DMS53 (cell line): ENCODE data around the gene CISD3.

Source experiments
- DNase-seq: peaks from one replicate; lab custom pipeline; 2025; lab: John Stamatoyannopoulos, UW

The CISD3 gene

DNA sequence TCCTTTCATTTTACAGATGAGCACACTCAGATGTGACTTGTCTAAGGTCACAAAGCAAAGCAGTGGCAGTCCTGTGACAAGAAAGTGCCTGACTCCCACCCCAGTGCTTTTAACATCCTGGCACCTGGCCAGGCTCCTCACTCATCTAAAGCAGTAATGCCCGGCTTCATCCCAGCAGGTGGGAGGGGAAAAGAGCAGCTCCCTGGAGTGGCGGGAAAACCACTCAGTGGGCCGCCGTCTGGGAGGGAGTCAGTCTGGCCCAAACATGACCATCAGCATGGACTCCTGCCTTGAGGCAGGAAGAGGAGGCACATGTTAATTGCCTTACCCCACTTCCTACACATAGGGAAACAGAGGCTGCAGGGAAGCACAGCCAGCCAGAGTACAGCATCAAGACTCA lies 15.4 kb downstream of the CISD3 start:
- DNase-seq: peak; percentile 58

GRCh38 chr17:38746004-38746848 lies 16.1 kb downstream of the CISD3 start:
- DNase-seq: peak; percentile 29

DNA sequence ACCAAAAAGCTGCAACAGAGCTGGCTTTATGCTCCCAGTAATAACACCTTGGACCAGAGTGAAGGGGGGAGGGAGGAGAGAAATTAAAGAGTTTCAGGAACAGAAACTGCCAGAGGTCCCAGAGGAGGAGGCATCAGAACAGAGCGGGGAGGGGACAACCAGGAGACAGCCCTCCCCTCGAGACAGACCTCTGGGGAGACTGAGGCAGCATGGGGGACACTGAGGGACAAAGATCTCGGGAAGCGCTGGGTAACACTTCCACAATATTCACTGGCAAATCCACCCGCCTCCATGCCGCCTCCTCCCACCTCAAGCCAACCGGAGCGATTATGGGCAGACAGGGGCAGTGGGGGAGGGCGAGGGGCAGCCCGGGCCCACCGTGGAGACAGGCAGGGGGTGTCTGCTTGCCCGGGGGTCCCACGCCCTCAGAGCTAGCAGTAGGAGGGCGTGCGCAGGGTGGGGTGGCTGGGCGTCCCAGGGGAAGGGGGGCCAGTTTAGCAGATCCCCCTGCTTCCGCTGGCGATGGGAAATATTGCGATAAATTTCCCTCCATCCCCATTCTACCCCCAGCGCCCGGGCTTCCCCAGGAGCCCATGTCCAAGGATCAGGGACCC lies 16.8 kb downstream of the CISD3 start:
- DNase-seq: peak; percentile 47

DNA sequence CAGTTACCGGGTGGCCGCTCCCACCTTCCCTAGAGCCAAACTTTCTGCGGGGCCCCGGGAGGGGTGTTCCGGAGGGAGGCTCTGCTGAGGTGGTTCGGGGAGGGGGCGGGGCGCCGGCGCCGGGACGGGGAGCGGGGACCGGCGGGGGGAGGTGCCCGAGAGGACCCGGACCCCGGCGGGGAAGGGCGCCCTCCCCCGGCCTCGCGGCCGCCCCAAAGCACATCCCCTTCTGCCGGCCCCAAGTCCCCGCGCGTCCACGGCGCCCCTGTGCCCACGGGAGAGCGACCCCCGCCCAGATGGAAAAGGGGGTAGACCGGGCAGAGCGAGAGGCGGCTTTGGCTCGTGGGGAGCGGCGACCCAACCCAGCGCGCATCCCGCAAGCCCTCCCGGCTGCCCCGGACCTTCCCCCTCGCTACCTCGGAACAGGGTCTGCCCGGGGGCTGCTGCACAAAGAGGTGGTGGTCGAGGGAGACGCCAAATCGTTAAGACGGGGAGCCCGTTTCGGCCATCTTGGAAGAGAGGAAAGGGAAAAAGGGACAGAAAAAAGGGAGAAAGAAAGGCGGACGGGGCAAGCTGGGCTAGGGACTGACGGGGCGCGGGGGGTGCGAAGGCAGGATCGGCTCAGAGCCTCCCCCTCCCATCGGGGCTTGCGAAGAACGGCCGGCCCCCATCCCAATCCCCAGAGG lies 17.5 kb downstream of the CISD3 start:
- DNase-seq: peak; percentile 54

DNA sequence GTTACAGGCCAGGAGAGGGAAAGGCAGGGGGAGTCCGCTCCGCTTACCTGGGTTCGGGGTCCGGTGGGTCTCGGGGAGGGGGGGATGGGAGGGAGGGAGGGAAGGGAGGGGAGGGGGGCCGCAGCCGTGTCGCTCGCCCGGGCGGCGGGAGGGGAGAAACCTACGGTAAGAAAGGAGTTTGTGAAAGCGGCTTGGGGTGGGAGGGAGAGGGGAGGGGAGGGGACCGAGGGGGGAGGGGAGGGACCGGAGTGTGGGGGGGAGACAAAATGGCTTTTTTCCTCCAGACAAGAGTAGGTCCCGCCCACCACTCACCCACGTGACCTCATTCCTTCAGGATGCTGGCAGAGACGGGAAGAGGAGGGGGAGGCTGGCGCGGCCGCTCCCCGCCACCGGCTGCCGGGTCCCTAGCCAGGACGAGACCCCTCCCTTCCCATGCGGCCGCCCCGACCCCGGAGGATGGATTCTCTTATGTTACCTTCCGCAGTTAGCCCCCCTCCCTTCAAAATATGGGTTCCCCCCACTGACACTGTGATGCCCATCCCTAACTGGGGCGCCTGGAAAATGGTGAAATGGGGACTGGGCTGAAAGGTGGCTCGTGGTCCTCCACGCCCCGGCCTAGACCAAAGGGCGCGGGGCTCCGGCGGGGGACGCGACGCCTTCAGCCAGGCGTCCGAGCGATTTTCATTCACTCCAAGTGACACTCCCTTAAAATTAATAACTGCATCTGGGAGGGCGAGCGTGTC lies 18.2 kb downstream of the CISD3 start, which contains the start of gene PCGF2:
TSS of gene PCGF2 (minus strand) at position 188 of the 743 bp plus-strand sequence. CDS start 7,934 bp downstream, outside the sequence.
- DNase-seq: peak; percentile 89

- DNase-seq: no peak
Measured at GRCh38 chr17:38748892-38749222, 18.7 kb downstream of the CISD3 start.

DNA sequence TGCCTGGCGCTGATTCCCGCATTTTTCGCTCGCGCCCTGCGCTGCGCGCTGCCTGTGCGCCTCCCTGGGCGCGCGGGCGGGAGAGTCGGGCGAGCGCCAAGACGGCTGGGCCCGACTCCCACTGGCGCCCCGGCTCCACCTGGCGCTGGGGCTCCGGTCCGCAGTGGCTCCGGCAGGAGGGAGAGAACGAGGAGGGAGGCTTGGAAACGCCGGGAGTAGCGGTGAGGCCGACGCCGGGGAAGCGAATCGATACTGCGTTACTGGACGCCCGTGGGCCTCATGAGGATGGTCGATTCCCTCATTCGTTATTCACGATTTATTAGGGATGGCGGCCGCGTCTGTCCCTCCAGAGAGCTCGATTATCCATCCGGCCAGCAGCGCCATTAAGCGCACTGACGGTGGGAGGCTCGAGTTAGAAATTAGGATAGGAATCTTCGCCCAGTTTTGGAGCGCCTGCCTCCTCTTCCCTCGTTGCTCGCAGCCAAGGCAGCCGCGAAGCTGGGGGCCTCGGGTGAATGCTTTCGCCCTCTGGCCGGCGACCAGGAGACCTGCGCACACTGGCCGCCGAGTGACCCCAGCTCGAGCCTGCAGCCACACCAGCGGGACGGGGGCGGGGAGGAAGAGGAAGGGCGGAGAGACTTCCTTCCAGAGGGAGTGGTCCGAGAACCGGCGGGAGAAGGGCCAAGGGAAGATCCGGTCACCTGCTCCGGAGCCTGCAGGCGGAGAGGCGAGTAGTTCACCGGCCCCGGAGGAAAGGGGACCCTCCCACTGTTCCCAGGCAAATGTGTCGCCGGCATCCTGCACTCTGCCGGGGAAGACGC lies 19.3 kb downstream of the CISD3 start:
- peak; percentile 84 for DNase-seq

DNA sequence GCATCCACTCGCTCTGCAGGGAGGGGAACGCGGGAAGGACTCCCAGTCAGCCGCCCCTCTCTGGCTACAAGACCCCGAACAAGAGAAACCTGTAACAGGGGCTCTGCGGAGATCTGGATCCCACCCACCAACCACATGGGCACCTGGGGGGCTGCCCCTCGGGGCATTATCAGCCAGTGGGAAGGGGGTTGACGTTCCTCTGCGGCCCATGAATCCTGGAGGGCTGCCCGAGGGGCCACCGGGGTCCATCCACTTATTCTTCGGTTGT lies 19.8 kb downstream of the CISD3 start:
- DNase-seq: no peak

GRCh38 chr17:38750312-38751121 lies 20.4 kb downstream of the CISD3 start:
- DNase-seq: peak; percentile 76

- peak; percentile 71 for DNase-seq
Measured at GRCh38 chr17:38751144-38751807, 21.1 kb downstream of the CISD3 start.

GRCh38 chr17:38751808-38752307 lies 21.7 kb downstream of the CISD3 start:
- peak; percentile 91 for DNase-seq

DNA sequence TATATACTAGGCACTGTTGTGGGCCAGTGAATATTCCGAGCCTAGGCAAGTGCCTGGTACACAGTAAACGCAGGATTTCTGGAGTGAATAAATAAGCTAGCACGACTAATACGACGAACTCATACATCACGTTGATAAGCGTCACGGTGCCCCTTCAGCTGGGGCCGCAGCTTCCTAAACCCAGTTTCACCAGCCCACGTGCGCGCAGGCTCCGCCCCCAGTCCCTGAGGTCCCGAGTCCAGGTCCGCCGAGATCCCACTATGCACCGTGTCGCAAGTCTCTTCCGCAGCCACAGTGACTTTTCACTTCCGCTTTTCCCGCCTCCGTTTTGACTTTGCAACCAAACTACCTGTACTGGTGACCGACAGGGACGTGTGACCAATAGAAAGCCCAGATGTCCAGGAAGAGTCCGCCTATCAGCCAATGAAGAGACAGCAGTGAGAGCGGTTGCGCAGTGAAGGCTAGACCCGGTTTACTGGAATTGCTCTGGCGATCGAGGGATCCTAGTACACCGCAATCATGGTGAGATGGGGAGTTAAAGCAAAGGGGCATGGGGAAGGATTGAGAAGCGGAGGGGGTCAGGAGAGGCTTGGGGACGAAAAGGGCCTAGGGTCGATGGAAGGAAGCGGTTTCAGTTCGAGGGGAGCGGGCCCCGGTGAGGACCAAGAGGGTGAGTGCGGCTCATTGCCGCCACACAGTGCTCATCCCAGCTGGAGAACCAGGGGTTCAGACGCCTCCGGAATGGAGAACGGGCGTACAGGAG lies 22.3 kb downstream of the CISD3 start, which contains the start of gene PSMB3:
TSS of gene PSMB3 (plus strand) at position 434 of the 763 bp plus-strand sequence. CDS start at position 520, 86 bp downstream.
- peak; percentile 99 for DNase-seq

- DNase-seq: no peak
Measured at GRCh38 chr17:38753071-38753506, 22.9 kb downstream of the CISD3 start.

GRCh38 chr17:38761612-38762011 lies 31.5 kb downstream of the CISD3 start:
- DNase-seq: peak; percentile 62

DNA sequence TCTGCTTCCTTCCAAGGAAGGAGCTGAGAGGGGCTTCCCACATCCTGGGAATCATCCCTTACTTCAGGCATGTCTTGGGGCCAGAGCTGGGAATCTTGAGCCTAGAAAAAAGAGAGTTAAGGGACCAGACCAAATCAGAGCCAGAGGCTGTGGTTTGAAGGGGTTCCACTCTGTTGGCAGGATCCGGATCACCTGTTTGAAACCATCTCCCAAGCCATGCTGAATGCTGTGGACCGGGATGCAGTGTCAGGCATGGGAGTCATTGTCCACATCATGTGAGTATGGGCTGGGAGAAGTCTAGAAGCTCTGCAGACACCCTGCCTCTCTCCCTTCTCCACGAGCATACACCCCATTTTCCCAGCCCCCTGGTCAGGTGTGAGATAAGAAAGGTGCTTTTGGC lies 32.1 kb downstream of the CISD3 start:
- no peak for DNase-seq

DNA sequence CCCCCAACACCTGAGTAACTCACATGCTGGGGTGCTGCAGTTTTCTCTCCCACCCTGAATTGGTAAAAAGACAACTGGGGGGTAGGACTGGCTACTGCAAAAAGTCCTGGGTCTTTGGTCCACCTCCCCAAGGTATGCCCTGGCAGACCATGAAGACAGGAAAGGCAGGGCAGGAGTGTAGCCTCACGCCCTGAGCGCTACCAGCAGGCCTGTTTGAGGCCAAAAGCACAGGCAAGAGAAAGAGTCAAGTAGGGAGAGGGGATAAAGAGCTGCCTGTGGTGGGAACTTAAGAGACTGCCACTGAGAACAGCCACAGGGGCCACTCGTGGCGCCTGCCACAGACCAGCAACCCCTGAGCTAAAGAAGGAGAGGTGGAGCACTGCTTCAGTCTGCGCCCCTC lies 36.2 kb downstream of the CISD3 start:
- no peak for DNase-seq

DNA sequence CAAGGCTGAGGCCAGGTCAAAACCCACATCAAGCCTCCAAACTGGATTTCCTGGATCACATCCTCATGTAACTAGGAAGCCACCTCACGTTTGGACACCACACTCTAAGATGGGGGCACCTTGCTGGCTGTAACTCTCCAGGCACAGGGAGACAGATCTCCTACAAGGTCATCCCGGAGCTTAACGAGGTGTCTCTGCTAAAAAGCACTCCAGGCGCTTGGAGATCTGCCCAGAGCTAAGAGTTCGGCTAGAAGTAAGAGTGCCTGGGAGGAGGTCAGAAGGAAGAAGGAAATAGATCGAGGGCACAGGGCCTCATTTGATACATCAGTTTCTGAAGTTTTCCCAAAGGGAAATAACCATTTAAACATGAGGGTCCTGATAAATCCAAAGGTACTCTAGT lies 38.3 kb downstream of the CISD3 start:
- DNase-seq: no peak

- no peak for DNase-seq
Measured at GRCh38 chr17:38773258-38773657, 43.1 kb downstream of the CISD3 start.

GRCh38 chr17:38777641-38778250 lies 47.6 kb downstream of the CISD3 start:
- DNase-seq: no peak
